Measurements from ENCODE around the gene PRSS36.

PRSS36 gene

DNA sequence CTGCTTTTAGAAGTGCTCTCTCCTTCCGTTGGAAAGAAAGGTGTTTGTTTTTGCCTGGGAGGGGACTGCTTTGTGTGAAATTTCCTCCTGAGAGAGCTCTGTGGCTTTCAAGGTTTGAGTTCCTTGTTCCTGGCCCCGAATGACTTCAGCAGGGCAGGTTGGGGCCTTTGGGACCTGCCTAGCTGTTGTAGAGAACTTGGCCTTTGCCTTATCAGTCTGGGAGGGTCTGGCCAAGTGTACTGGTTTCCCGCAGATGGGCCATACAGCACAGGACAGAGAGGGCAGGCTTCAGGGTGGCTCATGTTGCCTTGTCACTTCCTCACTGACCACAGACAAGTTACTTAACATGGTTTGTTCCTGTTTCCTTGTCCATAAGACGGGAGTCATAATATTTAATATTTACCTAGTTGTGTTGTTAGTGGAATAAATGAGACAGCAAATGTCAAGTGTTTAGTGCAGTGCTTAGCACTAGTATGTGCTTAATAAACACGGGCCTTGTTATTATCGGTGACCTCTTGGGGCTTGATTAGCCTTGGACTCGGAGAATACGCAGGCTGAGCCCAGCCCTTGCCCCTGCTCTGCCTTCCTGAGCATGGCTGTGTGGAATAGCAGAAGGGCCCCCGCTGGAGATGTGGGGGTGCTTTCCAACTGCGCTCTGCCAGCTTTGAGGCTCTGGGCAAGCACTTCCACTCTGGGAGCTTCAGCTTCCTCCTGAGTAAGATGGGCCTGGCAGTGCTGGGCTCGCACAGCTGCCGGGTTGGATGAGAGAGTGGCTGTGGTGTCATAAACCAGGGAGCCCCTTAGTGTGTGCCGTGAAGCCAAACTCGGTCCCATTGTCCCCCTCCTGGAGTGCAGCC, 20.9 kb downstream of the PRSS36 start:
- Histone ChIP-seq H3K4me3 (ENCODE audit: low read depth in 1 of 2, low read length in 1 of 2) (peak overlapping the region; percentile 57 to 62), H3K9me3 (no peaks in the 10 kb centered on the region), H3K36me3 (peaks cover 14% of the 10 kb centered on the region), H3K4me1 (ENCODE audit: control insufficient read depth in 1 of 2, insufficient read depth in 1 of 2, low read depth in 1 of 2, low read length in 1 of 2) (peaks cover 63 to 68% of the 10 kb centered on the region in 2 experiments), H3K27ac (peak overlapping the region; percentile 98), H3K27me3 (no peaks in the 10 kb centered on the region)
- TF ChIP-seq, protein P1, sequence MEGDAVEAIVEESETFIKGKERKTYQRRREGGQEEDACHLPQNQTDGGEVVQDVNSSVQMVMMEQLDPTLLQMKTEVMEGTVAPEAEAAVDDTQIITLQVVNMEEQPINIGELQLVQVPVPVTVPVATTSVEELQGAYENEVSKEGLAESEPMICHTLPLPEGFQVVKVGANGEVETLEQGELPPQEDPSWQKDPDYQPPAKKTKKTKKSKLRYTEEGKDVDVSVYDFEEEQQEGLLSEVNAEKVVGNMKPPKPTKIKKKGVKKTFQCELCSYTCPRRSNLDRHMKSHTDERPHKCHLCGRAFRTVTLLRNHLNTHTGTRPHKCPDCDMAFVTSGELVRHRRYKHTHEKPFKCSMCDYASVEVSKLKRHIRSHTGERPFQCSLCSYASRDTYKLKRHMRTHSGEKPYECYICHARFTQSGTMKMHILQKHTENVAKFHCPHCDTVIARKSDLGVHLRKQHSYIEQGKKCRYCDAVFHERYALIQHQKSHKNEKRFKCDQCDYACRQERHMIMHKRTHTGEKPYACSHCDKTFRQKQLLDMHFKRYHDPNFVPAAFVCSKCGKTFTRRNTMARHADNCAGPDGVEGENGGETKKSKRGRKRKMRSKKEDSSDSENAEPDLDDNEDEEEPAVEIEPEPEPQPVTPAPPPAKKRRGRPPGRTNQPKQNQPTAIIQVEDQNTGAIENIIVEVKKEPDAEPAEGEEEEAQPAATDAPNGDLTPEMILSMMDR (IDR thresholded peaks at IDR 0.05), result peak; percentile 13

DNA sequence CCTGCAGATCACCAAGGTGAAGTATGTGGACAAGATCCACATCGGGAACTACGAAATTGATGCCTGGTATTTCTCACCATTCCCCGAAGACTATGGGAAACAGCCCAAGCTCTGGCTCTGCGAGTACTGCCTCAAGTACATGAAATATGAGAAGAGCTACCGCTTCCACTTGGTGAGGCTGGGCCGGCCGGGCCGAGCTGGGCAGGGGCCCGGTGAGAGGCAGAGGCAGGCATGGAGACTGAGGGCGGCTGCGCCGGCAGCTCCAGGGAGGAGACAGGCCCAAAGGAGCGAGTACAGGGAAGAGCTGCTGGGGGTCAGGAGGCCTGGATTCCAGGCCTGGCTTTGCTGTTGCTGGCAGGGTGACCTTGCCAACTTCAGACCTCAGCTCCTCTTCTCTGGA, 22.7 kb downstream of the PRSS36 start:
- Histone ChIP-seq H3K27ac (peak overlapping the region; percentile 98), H3K27me3 (no peaks in the 10 kb centered on the region), H3K4me1 (ENCODE audit: control insufficient read depth in 1 of 2, insufficient read depth in 1 of 2, low read depth in 1 of 2, low read length in 1 of 2) (peaks cover 58 to 63% of the 10 kb centered on the region in 2 experiments), H3K4me3 (ENCODE audit: low read depth in 1 of 2, low read length in 1 of 2) (peak overlapping the region; percentile 57 to 62), H3K36me3 (peaks cover 25% of the 10 kb centered on the region), H3K9me3 (no peaks in the 10 kb centered on the region)
- TF ChIP-seq, protein P1 (IDR thresholded peaks at IDR 0.05), result no peak

- Histone ChIP-seq H3K4me3 (ENCODE audit: low read depth in 1 of 2, low read length in 1 of 2) (no peak overlapping the region), H3K4me1 (ENCODE audit: control insufficient read depth in 1 of 2, insufficient read depth in 1 of 2, low read depth in 1 of 2, low read length in 1 of 2) (peaks cover 52 to 54% of the 10 kb centered on the region in 2 experiments), H3K27ac (peak overlapping the region; percentile 98), H3K9me3 (no peaks in the 10 kb centered on the region), H3K36me3 (peaks cover 33% of the 10 kb centered on the region), H3K27me3 (no peaks in the 10 kb centered on the region)
- TF ChIP-seq, protein P1 (IDR thresholded peaks at IDR 0.05), result no peak
Observed at GRCh38 chr16:31125844-31126243, 24.0 kb downstream of the PRSS36 start.

GRCh38 chr16:31120129-31120528, 29.7 kb downstream of the PRSS36 start:
- H3K4me3 ChIP-seq (ENCODE audit: low read depth in 1 of 2, low read length in 1 of 2), result no peak overlapping the region
- peaks cover 40% of the 10 kb centered on the region for H3K36me3 ChIP-seq
- H3K4me1 ChIP-seq (ENCODE audit: control insufficient read depth in 1 of 2, insufficient read depth in 1 of 2, low read depth in 1 of 2, low read length in 1 of 2), result peaks cover 31 to 37% of the 10 kb centered on the region in 2 experiments
- TF ChIP-seq, protein P1 (IDR thresholded peaks at IDR 0.05), result no peak
- H3K9me3 ChIP-seq, result no peaks in the 10 kb centered on the region
- H3K27me3 ChIP-seq, result no peaks in the 10 kb centered on the region
- peak overlapping the region; percentile 99 for H3K27ac ChIP-seq

- peaks cover 34% of the 10 kb centered on the region for H3K36me3 ChIP-seq
- H3K4me1 ChIP-seq (ENCODE audit: control insufficient read depth in 1 of 2, insufficient read depth in 1 of 2, low read depth in 1 of 2, low read length in 1 of 2), result peaks cover 43 to 50% of the 10 kb centered on the region in 2 experiments
- no peaks in the 10 kb centered on the region for H3K9me3 ChIP-seq
- peak overlapping the region; percentile 99 for H3K27ac ChIP-seq
- peak overlapping the region; percentile 70 to 99 for H3K4me3 ChIP-seq (ENCODE audit: low read depth in 1 of 2, low read length in 1 of 2)
- no peaks in the 10 kb centered on the region for H3K27me3 ChIP-seq
- TF ChIP-seq, protein P1 (IDR thresholded peaks at IDR 0.05), result no peak
Observed at GRCh38 chr16:31118223-31119155, 31.4 kb downstream of the PRSS36 start.
